MM.1S (cell line): ENCODE data around the gene SRC.

Experiments used
- CTCF ChIP-seq: fragments of 300-600 bp; sonication (generic); IDR thresholded peaks from 2 replicates; pipeline ENCODE4 v1.5.1; 2016; ENCODE audit warnings: antibody characterized with exemption, low read length, mixed read lengths
- EZH2 ChIP-seq: fragments of 300-600 bp; sonication (generic); optimal IDR thresholded peaks from 2 replicates; pipeline ENCODE3; 2017; ENCODE audit warnings: low read depth, mild to moderate bottlenecking, antibody characterized with exemption, low read length, mixed read lengths

- TF ChIP-seq EZH2 (no peak), CTCF (no peak)
Measured at GRCh38 chr20:37439223-37439933, 93.4 kb downstream of the SRC start.
